Spinal cord (tissue), 10 donors: ENCODE results near the gene NPTN. TPM values are rescaled to one million over a fixed set of nuclear protein-coding genes. Genes with fewer than 3 reads are reported as not detected.

Experiments
- DNase-seq, 6 donors: peaks; one replicate each; pipeline versions ENCODE4 v3.0.0 to v3.0.0-alpha.2; 2013 to 2015; ENCODE audit warnings: low spot score in 6 of 6, low read depth in 4 of 6
- H3K27ac ChIP-seq: one replicate; pipeline ENCODE4 v1.5.1; 2013; ENCODE audit warnings: low read depth, low read length, control low read depth
- H3K27me3 ChIP-seq: one replicate; pipeline ENCODE4 v1.6.1; 2013; ENCODE audit warnings: low read length; ENCODE audit not compliant: control insufficient read depth, insufficient read depth
- H3K36me3 ChIP-seq: one replicate; pipeline ENCODE4 v1.6.1; 2013; ENCODE audit warnings: low read length; ENCODE audit not compliant: control insufficient read depth, insufficient read depth
- H3K4me1 ChIP-seq: one replicate; pipeline ENCODE4 v1.6.1; 2013; ENCODE audit warnings: low read length; ENCODE audit not compliant: control insufficient read depth, insufficient read depth
- H3K4me3 ChIP-seq: one replicate; pipeline ENCODE4 v1.5.1; 2013; ENCODE audit warnings: low read depth, low read length, control low read depth
- H3K9me3 ChIP-seq: one replicate; pipeline ENCODE4 v1.6.1; 2013; ENCODE audit warnings: low read length; ENCODE audit not compliant: control insufficient read depth, insufficient read depth
- WGBS: methylation state at CpG from one replicate; pipeline ENCODE4 v1.1.5; 2013; ENCODE audit warnings: missing lambda C conversion rate; ENCODE audit not compliant: insufficient coverage; 5-methylcytosine and 5-hydroxymethylcytosine counted together
- polyA plus RNA-seq, 2 donors: library from polyadenylated mRNA; unstranded; fragments of 120-200 nt; gene quantifications; one replicate each; pipeline ENCODE4 v1.2.1, GENCODE V29; 2013; ENCODE audit not compliant: insufficient read length in 2 of 2
- total RNA-seq, 2 donors: library from RNA; depleted of rRNA in 1 of 2; stranded (reverse); fragments of 120-200 nt in 1 of 2; fragments of >200 nt in 1 of 2; gene quantifications; one replicate each; pipeline versions ENCODE4 v1.2.3 to v1.2.4, GENCODE V29; 2013 to 2014
- donor health status: healthy.

The NPTN gene
- total and polyA plus RNA-seq, 4 donors, result 138 to 235 (median 208) TPM

GRCh38 chr15:73604477-73604876 is 28.7 kb downstream of the NPTN start:
- Histone ChIP-seq H3K4me3 (no peak overlapping the region), H3K9me3 (no peaks in the 10 kb centered on the region), H3K27me3 (no peaks in the 10 kb centered on the region), H3K4me1 (peaks cover 9% of the 10 kb centered on the region), H3K36me3 (no peaks in the 10 kb centered on the region), H3K27ac (no peak overlapping the region)
- no peak for DNase-seq
- WGBS, result 100% methylated on average over 1 of the region's 1 CpG

- Histone ChIP-seq H3K4me3 (no peak overlapping the region), H3K27ac (no peak overlapping the region), H3K9me3 (no peaks in the 10 kb centered on the region), H3K36me3 (no peaks in the 10 kb centered on the region), H3K27me3 (no peaks in the 10 kb centered on the region), H3K4me1 (peaks cover 9% of the 10 kb centered on the region)
- DNase-seq, result no peak
- WGBS, result no CpG with 5 or more reads among the region's 2 CpGs
Observed at GRCh38 chr15:73602992-73603391, 30.2 kb downstream of the NPTN start.

- no peak for DNase-seq
- Histone ChIP-seq H3K4me3 (no peak overlapping the region), H3K9me3 (no peaks in the 10 kb centered on the region), H3K27me3 (no peaks in the 10 kb centered on the region), H3K4me1 (peaks cover 9% of the 10 kb centered on the region), H3K27ac (no peak overlapping the region), H3K36me3 (no peaks in the 10 kb centered on the region)
- WGBS, result 14% methylated on average over 1 of the region's 1 CpG
Observed at GRCh38 chr15:73602446-73602843, 30.7 kb downstream of the NPTN start.

- Histone ChIP-seq H3K4me3 (no peak overlapping the region), H3K27ac (no peak overlapping the region), H3K4me1 (peaks cover 16% of the 10 kb centered on the region), H3K9me3 (no peaks in the 10 kb centered on the region), H3K27me3 (no peaks in the 10 kb centered on the region), H3K36me3 (peaks cover 4% of the 10 kb centered on the region)
- WGBS, result 33% methylated on average over 6 of the region's 7 CpGs
- peak in 4 of 6 donors; percentile 12 to 93 (median 62) for DNase-seq
Observed at GRCh38 chr15:73601451-73602445, 31.4 kb downstream of the NPTN start.

- WGBS, result no CpG with 5 or more reads among the region's 5 CpGs
- H3K27ac ChIP-seq, result no peak overlapping the region
- no peaks in the 10 kb centered on the region for H3K9me3 ChIP-seq
- H3K27me3 ChIP-seq, result no peaks in the 10 kb centered on the region
- H3K36me3 ChIP-seq, result peaks cover 4% of the 10 kb centered on the region
- no peak overlapping the region for H3K4me3 ChIP-seq
- peaks cover 16% of the 10 kb centered on the region for H3K4me1 ChIP-seq
- DNase-seq, result no peak
Observed at GRCh38 chr15:73600413-73601335, 32.5 kb downstream of the NPTN start.

- no peaks in the 10 kb centered on the region for H3K9me3 ChIP-seq
- no peak overlapping the region for H3K27ac ChIP-seq
- H3K4me3 ChIP-seq, result no peak overlapping the region
- peaks cover 16% of the 10 kb centered on the region for H3K4me1 ChIP-seq
- no CpG with 5 or more reads among the region's 1 CpG for WGBS
- H3K36me3 ChIP-seq, result peaks cover 4% of the 10 kb centered on the region
- DNase-seq, result no peak
- H3K27me3 ChIP-seq, result no peaks in the 10 kb centered on the region
Observed at GRCh38 chr15:73599934-73600333, 33.3 kb downstream of the NPTN start.

GRCh38 chr15:73598530-73599160 is 34.5 kb downstream of the NPTN start:
- 42% methylated on average over 2 of the region's 3 CpGs for WGBS
- Histone ChIP-seq H3K27ac (no peak overlapping the region), H3K36me3 (peaks cover 4% of the 10 kb centered on the region), H3K27me3 (no peaks in the 10 kb centered on the region), H3K4me1 (peaks cover 16% of the 10 kb centered on the region), H3K4me3 (no peak overlapping the region), H3K9me3 (no peaks in the 10 kb centered on the region)
- DNase-seq, result no peak

GRCh38 chr15:73597036-73597638 is 36.1 kb downstream of the NPTN start:
- no peak for DNase-seq
- peaks cover 4% of the 10 kb centered on the region for H3K36me3 ChIP-seq
- no peaks in the 10 kb centered on the region for H3K9me3 ChIP-seq
- peaks cover 16% of the 10 kb centered on the region for H3K4me1 ChIP-seq
- WGBS, result 96% methylated on average over 20 of the region's 21 CpGs
- no peak overlapping the region for H3K4me3 ChIP-seq
- H3K27me3 ChIP-seq, result no peaks in the 10 kb centered on the region
- H3K27ac ChIP-seq, result no peak overlapping the region

- H3K27me3 ChIP-seq, result no peaks in the 10 kb centered on the region
- H3K9me3 ChIP-seq, result no peaks in the 10 kb centered on the region
- DNase-seq, result no peak
- no peak overlapping the region for H3K27ac ChIP-seq
- H3K36me3 ChIP-seq, result peaks cover 4% of the 10 kb centered on the region
- WGBS, result no CpG with 5 or more reads among the region's 1 CpG
- no peak overlapping the region for H3K4me3 ChIP-seq
- H3K4me1 ChIP-seq, result peaks cover 7% of the 10 kb centered on the region
Observed at GRCh38 chr15:73596174-73596573, 37.0 kb downstream of the NPTN start.
